Measurements from ENCODE around the gene ZNF700.
"Not testable (repeated sequence)": the region's sequence is repeated elsewhere in the genome, so short reads cannot be mapped to it uniquely, and the experiment has no call there.

The ZNF700 gene

DNA sequence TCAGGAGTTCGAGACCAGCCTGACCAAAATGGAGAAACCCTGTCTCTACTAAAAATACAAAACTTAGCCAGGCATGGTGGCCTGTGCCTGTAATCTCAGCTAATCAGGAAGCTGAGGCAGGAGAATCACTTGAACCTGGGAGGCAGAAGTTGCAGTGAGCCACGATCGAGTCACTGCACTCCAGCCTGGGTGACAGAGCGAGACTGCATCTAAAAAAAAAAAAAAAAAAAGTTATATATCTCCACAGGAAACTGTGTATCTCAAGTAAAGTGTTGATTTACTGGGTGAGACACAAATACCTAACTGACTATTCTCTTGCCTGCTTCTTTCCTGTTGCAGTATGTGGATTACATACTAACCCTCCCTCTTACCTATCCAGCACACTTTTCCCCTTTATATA, 67.0 kb downstream of the ZNF700 start:
- not testable (repeated sequence) for DNase-seq

DNA sequence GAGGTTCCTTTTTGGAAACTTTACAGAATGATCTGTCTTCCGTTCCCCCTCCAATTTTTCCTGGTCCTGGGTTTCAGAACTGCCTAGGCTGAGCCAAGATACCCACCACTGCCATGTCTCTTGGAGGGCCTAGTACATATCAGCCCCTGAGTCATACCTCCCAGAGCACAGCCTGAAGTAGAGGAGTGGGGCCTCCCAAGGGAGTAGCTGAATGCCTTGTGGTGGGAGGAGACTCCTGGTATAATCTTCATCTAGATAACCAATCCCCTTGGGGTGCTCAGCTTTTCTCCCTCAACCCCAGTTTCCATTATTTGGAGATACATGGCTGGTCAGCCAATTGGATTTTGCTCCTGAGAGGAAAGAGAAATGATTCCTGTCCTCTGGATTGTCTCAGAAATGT, 70.3 kb downstream of the ZNF700 start:
- DNase-seq, result no peak
